ENCODE measurements around the gene GNAS. TPM values are rescaled to one million over a fixed set of nuclear protein-coding genes. Genes with fewer than 3 reads are reported as not detected.

GNAS gene
- total and polyA plus RNA-seq, 9 of the 15 experiments (the other 6 are each of a cell fraction or from before 2014, with no cell fraction given) = 128 to 648 (median 266) TPM

- Histone ChIP-seq H3K4me1 (replicated peaks in 1 of 2; ENCODE audit: control insufficient read depth in 2 of 2, insufficient read depth in 2 of 2, low read length in 2 of 2) (peaks cover 0 to 39% of the 10 kb centered on the region in 2 experiments; a peak in 2 of 5 replicates), H3K27ac (ENCODE audit: extremely low read depth, low read depth, low read length) (no peak overlapping the region), H3K9me1 (ENCODE audit: control insufficient read depth, insufficient read depth, low read length) (no peaks in the 10 kb centered on the region), H3K27me3 (ENCODE audit: control insufficient read depth in 2 of 2, insufficient read depth in 2 of 2, low read length in 2 of 2) (peaks cover 3 to 21% of the 10 kb centered on the region in 2 experiments; a peak in 2 of 5 replicates), H3K9me3 (replicated peaks; ENCODE audit: control insufficient read depth, insufficient read depth, low read depth, low read length) (no peaks in the 10 kb centered on the region), H3K4me2 (ENCODE audit: insufficient read depth, low read length) (no peak overlapping the region), H3K36me3 (ENCODE audit: control insufficient read depth, insufficient read depth, low read length) (no peaks in the 10 kb centered on the region), H4K20me1 (replicated peaks; ENCODE audit: control insufficient read depth, insufficient read depth, low read length) (no peaks in the 10 kb centered on the region), H3K4me3 (no peak overlapping the region), H3K9ac (ENCODE audit: insufficient read depth in 1 of 2, low read depth in 2 of 2, low read length in 2 of 2) (no peak overlapping the region), H3K79me2 (ENCODE audit: control insufficient read depth, insufficient read depth, low read length) (no peaks in the 10 kb centered on the region), H2AFZ (ENCODE audit: low read depth, low read length) (no peak overlapping the region)
- in situ Hi-C loops (cut with MboI) (loop anchor here (10.0 kb wide), 1 partner anchor 370 kb away; no protein-coding TSS in a partner anchor), intact Hi-C loops (cut with micrococcal nuclease) (no loop called here)
- DNase-seq (ENCODE audit: extremely low read depth in 1 of 4, low spot score in 3 of 4) = no peak
- WGBS (ENCODE audit: insufficient coverage, low coverage, missing lambda C conversion rate) = 57% methylated on average over 42 of the region's 75 CpGs
- BruUV-seq (replicated peaks) = no TSS peak
- no peak for ATAC-seq
- no peak for FAIRE-seq
- POLR2A ChIA-PET = no interaction called here
- CTCF ChIA-PET (ENCODE audit: low intra/inter-chr PET ratio) = no interaction called here
- TF ChIP-seq CHAMP1 (IDR thresholded peaks at IDR 0.05) = no peak
- TF ChIP-seq ESRRA (IDR thresholded peaks at IDR 0.05; ENCODE audit: borderline replicate concordance, low read depth) = no peak
- no peak for TF ChIP-seq ZNF311 (CRISPR knock-in tag; IDR thresholded peaks at IDR 0.05)
Observed at GRCh38 chr20:58854638-58855471, 2.3 kb downstream of the GNAS start.
